C4-2B (cell line): ENCODE measurements around the gene IFNLR1.

Experiments used
- CTCF ChIP-seq: fragments of 450-650 bp; conservative IDR thresholded peaks from 2 replicates; pipeline ENCODE4 v1.5.1; 2017; ENCODE audit warnings: mild to moderate bottlenecking
- ZFX ChIP-seq: fragments of 450-650 bp; IDR thresholded peaks from 2 replicates; pipeline ENCODE4 v1.6.1; 2017

- TF ChIP-seq CTCF (no peak), ZFX (no peak)
These were observed 35.0 kb upstream of the IFNLR1 start for GRCh38 chr1:24222008-24222605.
